ENCODE measurements around the gene PSMB10. TPM values are rescaled to one million over a fixed set of nuclear protein-coding genes. Genes with fewer than 3 reads are reported as not detected.

Gene PSMB10
- total RNA-seq, 4 donors from 2014 or later: 65.6 to 100 (median 68.6) TPM

DNA sequence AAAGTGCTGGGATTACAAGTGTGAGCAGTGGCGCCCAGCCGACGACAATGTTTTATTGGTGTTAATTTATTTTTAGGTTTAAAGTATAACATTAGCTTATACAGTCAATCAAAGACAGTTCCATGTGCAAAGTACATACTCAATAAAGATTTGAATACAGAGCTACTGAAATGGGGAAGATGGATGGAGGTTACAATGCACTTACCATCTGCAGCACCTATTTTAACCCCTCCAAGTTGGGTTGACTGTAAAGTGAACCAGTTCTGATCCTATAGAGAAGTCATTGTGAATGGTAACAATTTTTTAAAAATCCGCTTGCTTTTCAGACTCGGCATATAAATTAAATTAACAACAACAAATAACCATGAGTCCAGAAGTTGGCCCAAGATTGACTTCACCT, 44.3 kb downstream of the PSMB10 start:
- no peaks in the 10 kb centered on the region for H3K27me3 ChIP-seq
- peak overlapping the region; percentile 94 to 99 (median 98) for H3K27ac ChIP-seq
- TF ChIP-seq, protein P1, sequence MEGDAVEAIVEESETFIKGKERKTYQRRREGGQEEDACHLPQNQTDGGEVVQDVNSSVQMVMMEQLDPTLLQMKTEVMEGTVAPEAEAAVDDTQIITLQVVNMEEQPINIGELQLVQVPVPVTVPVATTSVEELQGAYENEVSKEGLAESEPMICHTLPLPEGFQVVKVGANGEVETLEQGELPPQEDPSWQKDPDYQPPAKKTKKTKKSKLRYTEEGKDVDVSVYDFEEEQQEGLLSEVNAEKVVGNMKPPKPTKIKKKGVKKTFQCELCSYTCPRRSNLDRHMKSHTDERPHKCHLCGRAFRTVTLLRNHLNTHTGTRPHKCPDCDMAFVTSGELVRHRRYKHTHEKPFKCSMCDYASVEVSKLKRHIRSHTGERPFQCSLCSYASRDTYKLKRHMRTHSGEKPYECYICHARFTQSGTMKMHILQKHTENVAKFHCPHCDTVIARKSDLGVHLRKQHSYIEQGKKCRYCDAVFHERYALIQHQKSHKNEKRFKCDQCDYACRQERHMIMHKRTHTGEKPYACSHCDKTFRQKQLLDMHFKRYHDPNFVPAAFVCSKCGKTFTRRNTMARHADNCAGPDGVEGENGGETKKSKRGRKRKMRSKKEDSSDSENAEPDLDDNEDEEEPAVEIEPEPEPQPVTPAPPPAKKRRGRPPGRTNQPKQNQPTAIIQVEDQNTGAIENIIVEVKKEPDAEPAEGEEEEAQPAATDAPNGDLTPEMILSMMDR (IDR thresholded peaks at IDR 0.05): no peak
- TF ChIP-seq POLR2A (IDR thresholded peaks at IDR 0.05) (no peak), POLR2AphosphoS5 (IDR thresholded peaks at IDR 0.05) (no peak), EP300 (IDR thresholded peaks at IDR 0.05; ENCODE audit: low read depth) (no peak)
- in situ Hi-C loops (cut with MboI; ENCODE audit: low pct_ligation_motif_present in 1 of 4, low pct_unique_long_range_greater_than_20kb in 1 of 4, low sequenced_read_pairs in 3 of 4): no loop called here
- 35 to 47% methylated on average over 5 of the region's 5 CpGs for WGBS, 2 donors (ENCODE audit: low coverage in 1 of 2)
- DNase-seq: no peak
- no peaks in the 10 kb centered on the region for H3K9me3 ChIP-seq
- peak overlapping the region in 3 of 4 donors; percentile 82 to 98 (median 96) for H3K4me3 ChIP-seq
- intact Hi-C loops (cut with DNase I; ENCODE audit: low total_unique reads): no loop called here
- H3K36me3 ChIP-seq: no peaks in the 10 kb centered on the region
- H3K4me1 ChIP-seq: peaks cover 8 to 43% (median 32%) of the 10 kb centered on the region in 4 donors

DNA sequence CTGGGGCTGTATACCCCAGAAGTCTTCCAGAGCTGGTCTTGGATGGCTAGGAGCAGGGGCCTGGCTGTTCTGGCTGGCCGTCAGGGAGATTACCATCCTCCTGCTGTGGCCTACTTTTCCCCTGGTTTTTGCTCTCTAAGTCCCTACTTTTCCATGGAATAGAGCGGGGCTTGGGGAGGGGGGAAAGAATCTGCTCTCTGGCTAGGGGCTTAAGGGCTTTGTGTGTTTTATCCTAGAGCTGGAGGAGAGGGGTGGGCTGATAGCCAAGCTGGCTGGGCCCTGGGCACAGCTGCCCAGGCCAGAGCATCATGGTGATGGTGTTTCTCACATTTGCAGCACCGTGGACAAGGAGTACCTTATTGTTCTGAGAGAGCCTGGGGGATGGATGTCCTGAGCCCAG, 48.3 kb downstream of the PSMB10 start:
- H3K36me3 ChIP-seq: peaks cover 0 to 2% (median 0%) of the 10 kb centered on the region in 4 donors
- no peak for TF ChIP-seq POLR2A (IDR thresholded peaks at IDR 0.05)
- intact Hi-C loops (cut with DNase I; ENCODE audit: low total_unique reads) (no loop called here), in situ Hi-C loops (cut with MboI; ENCODE audit: low pct_ligation_motif_present in 1 of 4, low pct_unique_long_range_greater_than_20kb in 1 of 4, low sequenced_read_pairs in 3 of 4) (no loop called here)
- H3K4me1 ChIP-seq: peaks cover 0 to 21% (median 10%) of the 10 kb centered on the region in 4 donors
- WGBS, 2 donors (ENCODE audit: low coverage in 1 of 2): 60 to 88% methylated on average over 1 to 3 of the region's 3 CpGs
- H3K4me3 ChIP-seq: no peak overlapping the region
- DNase-seq: no peak
- no peaks in the 10 kb centered on the region for H3K27me3 ChIP-seq
- H3K27ac ChIP-seq: no peak overlapping the region
- H3K9me3 ChIP-seq: no peaks in the 10 kb centered on the region

DNA sequence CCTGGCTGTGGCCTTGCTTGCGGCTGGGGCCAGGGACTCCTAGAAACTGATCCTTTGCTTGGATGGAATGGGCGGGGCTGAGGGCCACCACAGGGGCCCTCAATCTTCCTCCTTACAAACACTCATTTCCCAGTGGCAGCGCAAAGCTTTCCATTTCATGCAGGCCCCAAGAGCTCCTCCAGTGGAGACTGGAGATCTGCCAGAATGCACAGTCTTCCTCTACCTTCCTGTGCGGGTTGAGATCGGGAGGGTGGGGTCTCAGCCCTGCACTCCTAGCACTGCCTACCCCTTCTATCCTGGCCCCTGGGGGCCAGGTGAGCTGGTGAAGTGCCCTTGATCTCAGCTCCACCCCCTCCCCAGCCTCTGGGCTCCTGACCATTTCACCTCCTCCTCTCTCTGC, 50.3 kb downstream of the PSMB10 start:
- peaks cover 0 to 11% (median 1%) of the 10 kb centered on the region in 4 donors for H3K4me1 ChIP-seq
- DNase-seq: no peak
- 96% methylated on average over 5 of the region's 5 CpGs; no CpG with 5 or more reads in 1 of the 2 donors for WGBS, 2 donors (ENCODE audit: low coverage in 1 of 2)
- in situ Hi-C loops (cut with MboI; ENCODE audit: low pct_ligation_motif_present in 1 of 4, low pct_unique_long_range_greater_than_20kb in 1 of 4, low sequenced_read_pairs in 3 of 4): no loop called here
- TF ChIP-seq POLR2AphosphoS5 (IDR thresholded peaks at IDR 0.05) (no peak), POLR2A (IDR thresholded peaks at IDR 0.05) (no peak), EP300 (IDR thresholded peaks at IDR 0.05; ENCODE audit: low read depth) (no peak)
- TF ChIP-seq, protein P1 (IDR thresholded peaks at IDR 0.05): no peak
- no peak overlapping the region for H3K4me3 ChIP-seq
- H3K27me3 ChIP-seq: no peaks in the 10 kb centered on the region
- intact Hi-C loops (cut with DNase I; ENCODE audit: low total_unique reads): no loop called here
- no peaks in the 10 kb centered on the region for H3K9me3 ChIP-seq
- H3K27ac ChIP-seq: no peak overlapping the region
- peaks cover 0 to 10% (median 2%) of the 10 kb centered on the region in 4 donors for H3K36me3 ChIP-seq

DNA sequence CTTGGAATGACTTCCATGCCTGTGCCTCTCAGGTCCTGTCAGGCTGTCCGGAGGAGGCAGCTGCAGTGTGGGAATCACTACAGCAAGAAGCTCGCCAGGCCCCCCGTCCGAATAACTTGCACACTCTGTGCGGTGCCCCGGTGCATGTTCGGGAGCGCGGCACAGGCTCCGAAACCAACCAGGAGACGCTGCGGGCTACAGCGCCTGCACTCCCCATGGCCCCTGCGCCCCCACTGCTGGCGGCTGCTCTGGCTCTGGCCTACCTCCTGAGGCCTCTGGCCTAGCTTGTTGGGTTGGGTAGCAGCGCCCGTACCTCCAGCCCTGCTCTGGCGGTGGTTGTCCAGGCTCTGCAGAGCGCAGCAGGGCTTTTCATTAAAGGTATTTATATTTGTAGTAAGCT, 50.7 kb downstream of the PSMB10 start:
- peaks cover 0 to 15% (median 4%) of the 10 kb centered on the region in 4 donors for H3K36me3 ChIP-seq
- DNase-seq: no peak
- TF ChIP-seq EP300 (IDR thresholded peaks at IDR 0.05; ENCODE audit: low read depth) (no peak), POLR2AphosphoS5 (IDR thresholded peaks at IDR 0.05) (no peak), POLR2A (IDR thresholded peaks at IDR 0.05) (no peak)
- TF ChIP-seq, protein P1 (IDR thresholded peaks at IDR 0.05): no peak
- H3K27me3 ChIP-seq: no peaks in the 10 kb centered on the region
- H3K4me1 ChIP-seq: peaks cover 0 to 11% (median 1%) of the 10 kb centered on the region in 4 donors
- no peak overlapping the region for H3K4me3 ChIP-seq
- in situ Hi-C loops (cut with MboI; ENCODE audit: low pct_ligation_motif_present in 1 of 4, low pct_unique_long_range_greater_than_20kb in 1 of 4, low sequenced_read_pairs in 3 of 4) (no loop called here), intact Hi-C loops (cut with DNase I; ENCODE audit: low total_unique reads) (no loop called here)
- no peaks in the 10 kb centered on the region for H3K9me3 ChIP-seq
- no peak overlapping the region for H3K27ac ChIP-seq
- 94 to 100% methylated on average over 1 to 19 of the region's 19 CpGs for WGBS, 2 donors (ENCODE audit: low coverage in 1 of 2)

DNA sequence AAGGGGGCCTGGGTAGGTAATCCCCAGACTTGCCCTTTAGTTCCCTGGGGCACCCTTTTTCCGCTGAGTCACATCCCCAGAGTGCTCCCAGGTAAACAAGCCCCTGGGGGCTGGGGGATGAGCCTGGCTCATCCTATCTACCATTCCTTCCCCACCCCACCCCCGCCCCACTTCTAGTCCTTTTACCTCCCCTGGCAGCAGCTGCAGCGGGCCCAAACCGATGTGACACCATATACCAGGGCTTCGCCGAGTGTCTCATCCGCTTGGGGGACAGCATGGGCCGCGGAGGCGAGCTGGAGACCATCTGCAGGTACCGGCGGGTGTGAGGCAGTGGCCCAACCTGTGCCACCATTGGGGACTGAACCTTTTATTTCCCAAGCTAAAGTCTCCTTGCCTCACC, 51.1 kb downstream of the PSMB10 start:
- intact Hi-C loops (cut with DNase I; ENCODE audit: low total_unique reads): no loop called here
- peak overlapping the region in 1 of 4 donors; percentile 8 for H3K27ac ChIP-seq
- WGBS, 2 donors (ENCODE audit: low coverage in 1 of 2): 96% methylated on average over 12 of the region's 12 CpGs; no CpG with 5 or more reads in 1 of the 2 donors

More for the DNA sequence above, 51.1 kb downstream of the PSMB10 start:
- H3K4me3 ChIP-seq: no peak overlapping the region
- H3K27me3 ChIP-seq: no peaks in the 10 kb centered on the region
- in situ Hi-C loops (cut with MboI; ENCODE audit: low pct_ligation_motif_present in 1 of 4, low pct_unique_long_range_greater_than_20kb in 1 of 4, low sequenced_read_pairs in 3 of 4): no loop called here
- peaks cover 0 to 19% (median 7%) of the 10 kb centered on the region in 4 donors for H3K36me3 ChIP-seq
- TF ChIP-seq, protein P1 (IDR thresholded peaks at IDR 0.05): no peak
- TF ChIP-seq POLR2AphosphoS5 (IDR thresholded peaks at IDR 0.05) (no peak), EP300 (IDR thresholded peaks at IDR 0.05; ENCODE audit: low read depth) (no peak), POLR2A (IDR thresholded peaks at IDR 0.05) (no peak)
- no peak for DNase-seq
- H3K4me1 ChIP-seq: peaks cover 0 to 11% (median 1%) of the 10 kb centered on the region in 4 donors
- no peaks in the 10 kb centered on the region for H3K9me3 ChIP-seq
